Ovary (tissue), 3 donors: ENCODE data around the gene COG2.

ENCODE experiments used
- CTCF ChIP-seq, 3 donors: fragments of 450-650 bp in 2 of 3; fragments of 200-600 bp in 1 of 3; IDR thresholded peaks; one replicate each; pipeline versions ENCODE4 v1.5.1 to v1.8.0; 2016 to 2022; ENCODE audit warnings: antibody characterized with exemption in 3 of 3, mild to moderate bottlenecking in 1 of 3
- POLR2A ChIP-seq: fragments of 450-650 bp; IDR thresholded peaks from one replicate; pipeline ENCODE4 v1.6.1; 2017; ENCODE audit warnings: antibody characterized with exemption, mild to moderate bottlenecking, moderate library complexity
- donor health status: DM: no; HTN: no; CAD: no.

GRCh38 chr1:230686747-230687146 is 44.5 kb downstream of the COG2 start:
- TF ChIP-seq CTCF (IDR thresholded peaks at IDR 0.05) (no peak), POLR2A (no peak)
